IgD-negative memory B cell (primary cell): Measurements from ENCODE around the gene INSYN1. TPM values are rescaled to one million over a fixed set of nuclear protein-coding genes. Genes with fewer than 3 reads are reported as not detected.
"Not testable (repeated sequence)": the region's sequence is repeated elsewhere in the genome, so short reads cannot be mapped to it uniquely, and the experiment has no call there.

Experiments
- H3K27ac Mint-ChIP-seq, 3 donors: one replicate each; pipeline ENCODE4 v1.8.0; 2020 to 2022; ENCODE audit warnings: mild to moderate bottlenecking in 3 of 3, mixed read lengths in 3 of 3, moderate library complexity in 1 of 3
- H3K27me3 Mint-ChIP-seq: one replicate; pipeline ENCODE4 v1.8.0; 2021; ENCODE audit warnings: mixed read lengths
- H3K36me3 Mint-ChIP-seq: one replicate; pipeline ENCODE4 v1.8.0; 2020; ENCODE audit warnings: mild to moderate bottlenecking, mixed read lengths
- H3K4me1 Mint-ChIP-seq, 3 donors: one replicate each; pipeline ENCODE4 v1.8.0; 2020 to 2022; ENCODE audit warnings: mixed read lengths in 3 of 3, mild to moderate bottlenecking in 1 of 3
- H3K4me3 Mint-ChIP-seq, 4 donors: one replicate each; pipeline ENCODE4 v1.8.0; 2020 to 2022; ENCODE audit warnings: mild to moderate bottlenecking in 4 of 4, mixed read lengths in 4 of 4, moderate library complexity in 3 of 4
- H3K9me3 Mint-ChIP-seq, 3 donors: one replicate each; pipeline ENCODE4 v1.8.0; 2020 to 2021; ENCODE audit warnings: mixed read lengths in 3 of 3, mild to moderate bottlenecking in 1 of 3
- polyA plus RNA-seq: library from polyadenylated mRNA; unstranded; fragments of 300-500 nt; fragmentation: Illumina TruSeq; gene quantifications from one replicate; pipeline ENCODE4 v1.2.3, GENCODE V29; 2021

The INSYN1 gene, protein sequence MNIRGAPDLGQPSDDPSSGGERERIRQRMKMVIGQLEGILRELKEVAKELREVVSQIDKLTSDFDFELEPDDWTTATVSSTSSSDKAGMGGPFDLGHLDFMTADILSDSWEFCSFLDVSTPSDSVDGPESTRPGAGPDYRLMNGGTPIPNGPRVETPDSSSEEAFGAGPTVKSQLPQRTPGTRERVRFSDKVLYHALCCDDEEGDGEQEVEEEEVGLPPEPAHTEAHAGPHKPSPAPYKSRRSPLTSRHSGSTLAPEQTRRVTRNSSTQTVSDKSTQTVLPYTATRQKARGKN
- not detected for polyA plus RNA-seq

DNA sequence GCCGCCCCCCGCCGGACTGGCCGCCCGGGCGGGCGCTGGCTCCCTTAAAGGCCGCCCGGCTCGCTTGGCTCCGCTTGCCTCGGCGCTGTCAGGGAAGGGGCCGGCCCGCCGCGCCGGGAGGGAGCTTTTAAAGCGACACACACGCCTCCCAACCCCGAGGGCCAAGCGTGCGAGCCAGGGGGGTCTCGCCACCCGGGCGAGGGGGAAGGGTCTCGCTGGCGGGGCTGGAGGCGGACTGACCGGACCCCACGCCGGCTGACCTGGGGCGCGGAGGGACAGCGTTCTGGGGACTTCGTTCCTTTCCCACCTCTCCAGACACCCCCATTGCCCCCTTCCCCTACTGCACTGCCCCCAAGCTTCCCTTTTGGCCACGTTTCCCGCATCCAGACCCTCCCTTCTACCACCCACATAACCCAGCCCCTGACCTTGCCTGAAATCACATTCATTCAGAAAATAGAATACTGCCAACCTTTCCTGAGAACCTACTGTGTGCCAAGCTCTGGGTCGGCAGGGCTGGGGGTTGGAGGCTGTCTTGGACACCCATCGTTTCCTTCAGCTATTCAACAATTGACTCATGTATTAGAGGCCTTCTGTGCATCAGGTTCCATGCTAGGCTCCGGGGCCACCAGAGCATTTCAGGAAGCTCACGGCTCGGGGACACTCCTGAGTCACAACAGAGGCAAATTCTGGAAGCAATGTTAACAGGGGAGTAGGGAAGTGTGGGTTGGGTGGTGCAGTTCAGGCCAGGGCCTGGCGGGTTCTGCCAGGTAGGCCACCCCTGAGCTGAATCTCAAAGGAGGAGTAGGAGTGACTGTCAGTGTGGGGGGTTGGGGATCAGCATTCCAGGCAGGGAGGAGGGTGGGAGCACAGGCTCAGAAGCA, at the start of gene INSYN1:
INSYN1 (minus strand) TSS at position 102 of the 881 bp plus-strand sequence. CDS start 2,221 bp downstream, outside the sequence.
- peaks cover 0 to 3% (median 0%) of the 10 kb centered on the region in 3 donors for H3K4me1 Mint-ChIP-seq
- no peaks in the 10 kb centered on the region for H3K36me3 Mint-ChIP-seq
- H3K27me3 Mint-ChIP-seq, result peaks cover 43% of the 10 kb centered on the region
- H3K4me3 Mint-ChIP-seq, result peak within 1 kb of the TSS in 1 of 4 donors; percentile 79
- H3K27ac Mint-ChIP-seq, result no peak within 1 kb of the TSS
- H3K9me3 Mint-ChIP-seq, result peaks cover 0 to 2% (median 0%) of the 10 kb centered on the region in 3 donors

DNA sequence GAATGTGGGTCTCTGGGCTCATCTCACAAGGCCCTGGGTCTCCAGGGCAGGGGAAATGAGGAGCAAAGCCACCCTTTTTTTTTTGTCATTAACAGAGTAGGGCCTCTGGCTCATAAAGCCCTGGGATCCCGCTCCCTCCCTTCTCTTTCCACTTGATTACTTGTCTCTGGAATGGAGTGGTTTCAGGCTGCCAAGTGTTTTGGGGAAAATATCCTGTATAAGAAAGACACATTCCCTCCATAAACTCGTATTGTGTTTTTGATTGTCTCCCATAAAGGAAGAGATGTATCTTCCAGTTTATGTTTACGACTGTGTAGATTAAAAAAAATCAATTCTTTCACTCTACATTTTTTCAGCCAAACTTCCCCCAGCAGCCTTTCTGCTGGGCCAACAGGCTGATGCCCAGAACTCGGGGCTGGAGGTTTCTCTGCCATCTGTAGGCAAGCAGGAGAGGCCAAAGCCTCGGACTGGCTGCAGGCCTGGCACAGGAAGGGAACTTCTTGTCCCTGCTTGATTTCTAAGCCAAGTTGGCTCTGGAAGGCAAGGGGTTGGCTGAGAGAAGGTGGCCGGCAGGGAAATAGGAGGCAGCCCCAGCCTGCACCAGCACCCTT, 49.4 kb upstream of the INSYN1 start:
- Mint-ChIP-seq H3K27me3 (peaks cover 7% of the 10 kb centered on the region), H3K4me3 (no peak overlapping the region), H3K4me1 (no peaks in the 10 kb centered on the region), H3K27ac (no peak overlapping the region), H3K36me3 (no peaks in the 10 kb centered on the region), H3K9me3 (no peaks in the 10 kb centered on the region)

DNA sequence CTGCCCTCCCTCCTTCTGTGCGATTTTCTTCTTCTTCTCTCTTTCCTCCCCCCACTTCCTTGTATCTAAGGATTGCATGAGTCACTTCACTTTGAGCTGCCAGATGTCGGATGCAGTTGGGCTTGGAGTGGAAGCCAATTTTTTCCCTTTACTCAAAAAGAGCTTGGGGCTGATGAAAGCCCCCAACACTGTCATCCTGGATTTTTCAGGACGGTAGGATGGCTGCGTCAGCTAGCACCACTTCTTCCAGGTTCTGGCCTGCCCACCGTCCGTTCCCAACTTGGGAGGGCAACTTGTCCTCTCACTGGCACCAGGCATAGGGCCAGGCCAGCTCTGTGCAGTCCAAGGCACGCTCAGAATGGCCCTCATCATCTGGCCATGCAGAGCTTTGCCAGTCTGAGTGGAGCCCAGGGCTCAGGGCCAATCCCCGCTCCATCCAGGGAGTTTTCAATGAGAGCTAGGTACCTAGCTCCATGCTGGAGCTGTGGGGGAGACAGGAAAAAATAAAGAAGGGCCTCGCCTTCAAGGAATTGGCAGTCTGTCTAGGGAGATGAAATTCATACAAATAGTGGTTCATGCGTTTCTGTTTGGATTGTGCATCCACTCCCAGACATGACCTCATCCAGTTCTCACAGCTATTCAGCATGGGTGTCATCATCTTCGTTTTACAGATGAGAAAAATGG, 47.7 kb upstream of the INSYN1 start:
- Mint-ChIP-seq H3K4me1 (no peaks in the 10 kb centered on the region), H3K4me3 (no peak overlapping the region), H3K9me3 (no peaks in the 10 kb centered on the region), H3K27ac (no peak overlapping the region), H3K36me3 (no peaks in the 10 kb centered on the region), H3K27me3 (peaks cover 5% of the 10 kb centered on the region)

DNA sequence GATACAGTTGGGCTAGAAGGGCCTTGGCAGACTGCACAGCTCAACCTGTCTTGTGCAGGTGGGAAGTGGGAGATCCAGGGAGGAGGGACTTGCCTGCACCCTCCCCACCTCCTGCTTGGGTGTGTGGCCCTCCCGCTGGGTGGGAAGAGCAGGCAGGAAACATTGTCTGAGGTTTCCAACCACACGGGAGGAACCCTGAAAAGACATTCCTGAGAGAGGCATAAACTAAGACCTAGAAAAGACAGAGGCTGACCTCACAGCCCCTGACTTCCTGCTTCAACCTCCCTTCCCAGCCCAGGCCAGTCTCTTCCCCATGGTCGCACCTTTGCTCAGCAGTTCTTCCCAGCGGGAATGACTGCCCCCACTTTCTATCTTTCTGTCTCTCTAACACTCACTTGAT, 46.3 kb upstream of the INSYN1 start:
- no peaks in the 10 kb centered on the region for H3K36me3 Mint-ChIP-seq
- no peaks in the 10 kb centered on the region for H3K4me1 Mint-ChIP-seq
- no peak overlapping the region for H3K27ac Mint-ChIP-seq
- H3K27me3 Mint-ChIP-seq, result peaks cover 5% of the 10 kb centered on the region
- H3K9me3 Mint-ChIP-seq, result no peaks in the 10 kb centered on the region
- no peak overlapping the region for H3K4me3 Mint-ChIP-seq

DNA sequence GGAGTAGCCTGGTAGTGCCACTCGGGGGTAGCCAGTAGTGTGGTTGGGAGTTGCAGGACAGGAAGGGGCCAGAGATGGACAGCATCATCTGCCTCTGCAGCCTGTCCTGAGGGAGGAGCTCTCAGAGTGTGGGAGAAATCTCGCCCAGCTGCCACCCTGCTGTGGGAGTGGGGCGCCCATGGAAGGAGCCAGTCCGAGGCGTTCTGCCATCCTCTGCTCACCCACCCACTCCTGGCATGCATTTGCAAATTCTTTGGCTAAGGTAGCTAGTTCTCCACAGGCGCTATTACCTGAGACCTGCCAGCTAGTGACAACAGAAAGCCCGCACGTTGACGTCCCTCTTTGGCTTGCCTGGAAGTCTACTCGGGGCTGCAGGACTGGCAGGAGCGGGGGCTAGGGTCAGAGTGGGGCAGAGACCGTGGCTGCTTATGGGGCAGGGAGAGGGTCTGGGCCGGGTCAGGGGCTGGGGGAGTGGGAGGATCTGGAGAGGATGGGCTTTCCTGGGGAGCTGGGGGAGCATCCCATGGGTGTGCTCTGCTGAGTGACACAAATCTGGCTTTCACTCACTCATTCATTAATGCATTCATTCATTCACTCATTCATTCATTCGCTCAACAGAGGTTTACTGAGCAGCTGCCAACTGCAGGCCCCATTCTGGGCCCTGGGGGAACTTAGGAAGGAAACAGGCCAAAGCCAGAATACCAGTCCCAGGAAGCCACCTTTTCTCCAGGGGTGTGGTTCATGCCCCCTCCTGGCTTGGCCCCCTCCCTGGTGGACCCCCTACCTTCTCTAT, 44.4 kb upstream of the INSYN1 start:
- H3K36me3 Mint-ChIP-seq, result no peaks in the 10 kb centered on the region
- H3K27me3 Mint-ChIP-seq, result peaks cover 2% of the 10 kb centered on the region
- H3K4me3 Mint-ChIP-seq, result no peak overlapping the region
- no peaks in the 10 kb centered on the region for H3K9me3 Mint-ChIP-seq
- H3K27ac Mint-ChIP-seq, result no peak overlapping the region
- no peaks in the 10 kb centered on the region for H3K4me1 Mint-ChIP-seq

DNA sequence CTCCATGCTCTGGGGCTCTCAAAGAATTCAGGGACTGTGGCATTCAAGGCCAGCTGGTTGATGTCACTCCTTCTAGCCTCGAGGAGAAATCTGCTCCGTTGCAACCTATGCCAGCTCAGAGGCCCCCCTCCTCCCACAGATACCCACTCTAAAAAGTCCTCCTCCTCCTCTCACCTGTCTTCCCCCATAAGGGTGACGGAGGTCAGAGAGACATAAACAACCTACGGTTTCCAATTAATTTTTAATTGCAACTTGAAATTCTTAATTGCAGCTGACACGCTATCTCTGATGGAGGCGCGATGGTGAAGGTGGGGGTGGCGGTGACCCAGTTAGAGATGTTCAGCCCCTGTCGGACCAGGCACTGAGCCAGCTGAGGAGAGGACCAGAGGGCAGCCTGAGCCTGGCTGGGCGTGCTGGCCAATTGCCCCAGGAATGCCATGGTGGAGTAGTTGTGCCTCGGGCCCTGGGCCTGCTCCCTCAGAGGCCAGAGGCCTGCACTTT, 43.2 kb upstream of the INSYN1 start:
- Mint-ChIP-seq H3K36me3 (no peaks in the 10 kb centered on the region), H3K4me1 (no peaks in the 10 kb centered on the region), H3K27ac (no peak overlapping the region), H3K27me3 (no peaks in the 10 kb centered on the region), H3K9me3 (no peaks in the 10 kb centered on the region), H3K4me3 (no peak overlapping the region)

DNA sequence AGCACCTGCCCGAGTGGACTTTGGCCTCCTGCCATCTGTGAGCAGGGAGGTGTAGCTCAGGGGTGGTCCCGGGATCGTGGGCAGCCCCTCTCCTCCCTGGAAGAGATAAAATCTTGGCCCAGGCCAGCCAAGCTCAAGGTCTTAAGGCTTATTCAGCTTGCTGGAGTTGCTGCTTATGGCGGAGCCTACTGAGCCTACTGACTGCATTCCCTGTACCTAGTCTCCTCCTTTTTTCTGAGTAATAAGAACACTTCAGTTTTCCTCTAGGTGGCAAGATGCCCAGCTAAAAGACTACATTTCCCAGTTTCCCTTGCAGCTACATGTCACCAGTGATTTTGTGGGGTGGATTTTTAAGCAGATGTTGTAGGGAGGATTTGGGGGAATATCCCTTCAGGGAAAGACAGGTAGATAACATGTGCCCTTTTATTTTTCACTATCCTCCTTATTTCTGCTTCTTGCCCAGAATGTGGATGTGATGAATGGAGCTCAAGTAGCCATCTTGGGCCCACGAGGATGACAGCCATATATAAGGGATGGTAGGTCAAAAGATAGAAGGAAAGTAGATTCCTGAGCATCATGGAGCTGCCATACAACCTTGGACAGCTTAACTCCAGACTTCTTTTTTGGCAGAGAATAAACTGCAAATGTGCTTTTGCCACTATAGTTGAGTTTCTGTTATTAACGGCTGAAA, 41.4 kb upstream of the INSYN1 start:
- Mint-ChIP-seq H3K9me3 (no peaks in the 10 kb centered on the region), H3K27ac (no peak overlapping the region), H3K36me3 (no peaks in the 10 kb centered on the region), H3K4me3 (no peak overlapping the region), H3K27me3 (peaks cover 2% of the 10 kb centered on the region), H3K4me1 (no peaks in the 10 kb centered on the region)

DNA sequence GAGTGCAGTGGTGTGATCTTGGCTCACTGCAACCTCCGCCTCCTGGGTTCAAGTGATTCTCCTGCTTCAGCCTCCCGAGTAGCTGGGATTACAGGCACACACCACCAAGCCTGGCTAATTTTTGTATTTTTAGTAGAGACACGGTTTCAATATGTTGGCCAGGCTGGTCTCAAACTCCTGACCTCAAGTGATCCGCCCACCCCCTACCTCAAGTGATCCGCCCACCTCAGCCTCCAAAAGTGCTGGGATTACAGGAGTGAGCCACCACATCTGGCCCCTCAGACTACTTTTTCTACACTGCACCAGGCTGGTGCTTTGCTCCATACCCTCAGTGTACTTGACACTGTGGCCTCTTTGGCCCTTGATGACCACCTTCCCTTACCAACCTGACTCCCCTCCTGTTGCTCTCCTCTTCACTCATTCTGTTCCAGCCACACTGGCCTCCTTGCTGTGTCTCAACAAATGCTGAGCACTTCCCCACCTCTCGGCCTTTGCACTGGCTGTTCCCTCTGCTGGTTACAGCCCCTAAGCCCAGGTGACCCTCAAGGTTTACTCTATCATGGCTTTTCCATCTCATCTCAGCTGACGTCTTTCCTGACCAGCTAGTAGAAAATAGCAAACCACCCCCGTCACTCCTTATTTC, 39.9 kb upstream of the INSYN1 start:
- not testable (repeated sequence) for H3K27ac Mint-ChIP-seq

DNA sequence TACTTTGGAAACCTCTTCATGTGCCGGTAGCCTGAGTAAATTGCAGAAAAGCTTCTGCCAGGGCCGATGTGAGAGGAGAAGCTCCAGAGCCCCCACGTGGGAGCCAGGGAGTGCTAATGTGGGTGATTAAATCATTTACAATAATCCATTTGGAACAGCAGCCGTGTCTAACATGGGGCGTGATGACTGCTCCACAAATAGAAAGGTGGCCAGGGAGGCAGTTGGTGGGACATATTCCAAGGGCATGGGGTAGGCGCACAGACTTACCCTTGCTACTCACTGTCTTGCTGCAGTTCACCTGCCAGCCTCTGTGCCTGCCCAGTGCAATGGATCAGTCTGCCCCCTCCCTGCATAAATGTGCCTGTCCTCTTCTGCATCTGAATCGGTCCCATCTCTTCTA, 39.3 kb upstream of the INSYN1 start:
- Mint-ChIP-seq H3K4me1 (no peaks in the 10 kb centered on the region), H3K27me3 (peaks cover 3% of the 10 kb centered on the region), H3K4me3 (no peak overlapping the region), H3K36me3 (no peaks in the 10 kb centered on the region), H3K9me3 (no peaks in the 10 kb centered on the region), H3K27ac (no peak overlapping the region)

More for the DNA sequence above, 39.9 kb upstream of the INSYN1 start:
- not testable (repeated sequence) for H3K4me3 Mint-ChIP-seq, H3K9me3 Mint-ChIP-seq, H3K36me3 Mint-ChIP-seq, H3K4me1 Mint-ChIP-seq, H3K27me3 Mint-ChIP-seq

DNA sequence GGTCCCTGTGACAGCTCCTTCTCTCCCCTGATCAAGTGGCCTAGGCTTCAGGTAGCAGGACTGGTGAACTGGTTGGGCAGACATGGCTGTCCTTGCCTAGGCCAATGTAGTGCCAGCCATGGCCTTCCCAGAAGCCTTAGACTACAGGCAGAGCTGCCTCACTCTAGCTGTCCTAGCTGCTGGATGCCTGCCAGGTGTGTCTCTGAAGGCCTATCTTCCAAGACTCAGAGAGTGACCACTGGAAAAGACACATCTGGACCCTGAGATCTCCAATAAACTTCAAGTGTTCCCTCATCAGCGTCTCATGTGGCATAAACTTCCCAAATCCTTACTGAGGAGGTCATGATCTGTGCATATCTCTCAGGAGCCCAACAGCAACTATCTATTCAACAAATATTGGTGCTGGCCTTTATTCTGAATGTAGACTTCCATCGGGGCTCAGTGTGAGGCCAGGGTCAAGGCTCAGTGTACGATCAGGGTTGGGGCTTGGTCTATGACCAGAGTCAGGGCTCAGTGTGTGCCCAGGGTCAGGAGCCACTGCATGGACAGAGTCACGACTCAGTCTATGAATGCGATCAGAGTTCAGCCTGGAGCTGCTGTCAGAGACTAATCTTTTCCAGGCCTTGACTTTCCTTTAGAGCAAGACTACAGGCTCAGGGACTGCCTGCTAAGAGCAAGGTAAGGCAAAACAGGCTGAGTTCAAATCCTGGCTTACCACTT, 36.5 kb upstream of the INSYN1 start:
- Mint-ChIP-seq H3K4me3 (peak overlapping the region in 1 of 4 donors; percentile 59), H3K4me1 (no peaks in the 10 kb centered on the region), H3K27ac (no peak overlapping the region), H3K9me3 (no peaks in the 10 kb centered on the region), H3K27me3 (peaks cover 3% of the 10 kb centered on the region), H3K36me3 (no peaks in the 10 kb centered on the region)

DNA sequence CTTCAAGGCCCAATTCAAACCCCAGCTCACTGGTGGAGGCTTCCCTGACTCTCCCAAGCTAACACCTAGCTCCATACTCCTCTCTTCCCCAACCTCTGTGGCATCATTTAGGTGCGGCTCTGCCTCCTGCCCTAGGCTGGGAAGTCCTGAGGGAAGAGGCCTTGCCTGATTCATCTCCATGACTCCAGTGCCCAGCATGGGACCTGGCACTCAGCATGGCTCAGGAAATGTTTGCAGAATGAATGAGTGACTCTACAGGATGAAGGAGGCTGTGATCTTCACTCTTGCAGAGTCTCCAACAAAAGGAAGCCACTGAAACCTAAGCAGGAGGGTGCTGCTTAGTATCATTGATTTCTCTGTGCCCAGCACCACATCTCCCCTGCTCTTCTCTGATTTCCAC, 34.5 kb upstream of the INSYN1 start:
- no peaks in the 10 kb centered on the region for H3K4me1 Mint-ChIP-seq
- H3K27ac Mint-ChIP-seq, result no peak overlapping the region

DNA sequence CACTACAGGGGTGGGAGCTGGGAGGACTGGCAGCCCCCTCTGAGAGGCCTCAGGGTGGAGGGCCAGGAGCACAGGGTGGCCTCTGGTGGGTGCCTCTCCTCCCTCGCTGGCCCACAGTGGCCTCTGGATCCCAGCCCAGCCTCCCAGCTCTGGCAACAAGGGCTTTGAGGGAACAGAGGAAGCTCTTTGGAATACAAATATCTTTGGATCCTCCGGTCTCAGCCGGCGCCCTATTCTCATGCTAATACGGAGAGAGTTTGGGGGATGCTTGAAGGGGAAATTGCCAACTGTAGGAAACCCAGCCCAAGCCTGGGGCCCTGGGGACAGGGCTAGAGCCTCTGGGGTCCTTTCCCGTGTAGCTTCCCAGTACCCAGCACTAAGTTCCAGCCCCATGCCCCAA, 33.4 kb upstream of the INSYN1 start:
- no peaks in the 10 kb centered on the region for H3K9me3 Mint-ChIP-seq
- peaks cover 3% of the 10 kb centered on the region for H3K27me3 Mint-ChIP-seq
- H3K4me1 Mint-ChIP-seq, result no peaks in the 10 kb centered on the region
- H3K27ac Mint-ChIP-seq, result no peak overlapping the region
- no peaks in the 10 kb centered on the region for H3K36me3 Mint-ChIP-seq
- H3K4me3 Mint-ChIP-seq, result no peak overlapping the region

More for the DNA sequence above, 34.5 kb upstream of the INSYN1 start:
- H3K27me3 Mint-ChIP-seq, result peaks cover 3% of the 10 kb centered on the region
- no peak overlapping the region for H3K4me3 Mint-ChIP-seq
- H3K9me3 Mint-ChIP-seq, result no peaks in the 10 kb centered on the region
- H3K36me3 Mint-ChIP-seq, result no peaks in the 10 kb centered on the region
